Measurements from ENCODE around the gene PDE8B.

- TF ChIP-seq EZH2 (optimal IDR thresholded peaks at IDR 0.05; ENCODE audit: low read depth, low read length), result no peak
- no peak for TF ChIP-seq CTCF (IDR thresholded peaks at IDR 0.05; ENCODE audit: low read length)
These were observed 96.1 kb downstream of the PDE8B start for GRCh38 chr5:77306531-77306930.

All from MM.1S (cell line).